Smooth muscle cell (in vitro differentiated cells): Measurements from ENCODE around the gene SH3BGRL2. TPM values are rescaled to one million over a fixed set of nuclear protein-coding genes. Genes with fewer than 3 reads are reported as not detected.

Source experiments
- DNase-seq: peaks from one replicate; lab custom pipeline; 2025; ENCODE audit not compliant: unreplicated experiment; lab: John Stamatoyannopoulos, UW
- H2AFZ ChIP-seq: fragments of 200-600 bp; sonication (generic); 2 replicates; pipeline ENCODE4 v1.6.0; 2016; ENCODE audit warnings: antibody characterized with exemption, low read depth, mild to moderate bottlenecking
- H3F3A ChIP-seq: fragments of 200-600 bp; sonication (generic); 2 replicates; pipeline ENCODE4 v1.6.0; 2017; ENCODE audit warnings: antibody characterized with exemption, low read depth
- H3K27ac ChIP-seq: fragments of 200-600 bp; sonication (generic); 2 replicates; pipeline ENCODE4 v1.5.1; 2016; ENCODE audit warnings: low read depth, mild to moderate bottlenecking
- H3K27me3 ChIP-seq: fragments of 200-600 bp; sonication (generic); 2 replicates; pipeline ENCODE4 v1.6.1; 2016; ENCODE audit warnings: low read depth, mild to moderate bottlenecking
- H3K36me3 ChIP-seq: fragments of 200-600 bp; sonication (generic); 2 replicates; pipeline ENCODE4 v1.5.1; 2016; ENCODE audit warnings: low read depth
- H3K4me1 ChIP-seq: fragments of 200-600 bp; sonication (generic); 2 replicates; pipeline ENCODE4 v1.5.1; 2016; ENCODE audit warnings: low read depth
- H3K4me2 ChIP-seq: fragments of 200-600 bp; sonication (generic); 2 replicates; pipeline ENCODE4 v1.6.0; 2016; ENCODE audit warnings: mild to moderate bottlenecking
- H3K4me3 ChIP-seq: fragments of 200-600 bp; sonication (generic); 2 replicates; pipeline ENCODE4 v1.5.1; 2016; ENCODE audit warnings: mild to moderate bottlenecking
- H3K79me2 ChIP-seq: fragments of 200-600 bp; sonication (generic); 2 replicates; pipeline ENCODE4 v1.6.0; 2016; ENCODE audit warnings: low read depth, mild to moderate bottlenecking
- H3K9ac ChIP-seq: fragments of 200-600 bp; sonication (generic); 2 replicates; pipeline ENCODE4 v1.6.0; 2016; ENCODE audit warnings: low read depth
- H3K9me3 ChIP-seq: fragments of 200-600 bp; sonication (generic); replicated peaks from 2 replicates; pipeline ENCODE4 v1.5.1; 2016; ENCODE audit warnings: low read depth
- H4K20me1 ChIP-seq: fragments of 200-600 bp; sonication (generic); 2 replicates; pipeline ENCODE4 v1.6.0; 2016; ENCODE audit warnings: low read depth
- WGBS: methylation state at CpG from one replicate; pipeline ENCODE4 v1.1.7; 2016; ENCODE audit warnings: low lambda C conversion rate; 5-methylcytosine and 5-hydroxymethylcytosine counted together
- polyA plus RNA-seq: library from polyadenylated mRNA; unstranded; fragments of >200 nt; fragmentation: Nextera tagmentation; extraction: Ambion mirVana; gene quantifications from 2 replicates; pipeline ENCODE4 v1.2.1, GENCODE V29; 2016
- total RNA-seq: library from RNA; depleted of rRNA; stranded (reverse); fragments of >200 nt; gene quantifications from 2 replicates; pipeline ENCODE4 v1.2.3, GENCODE V29; 2014
- TF ChIP-seq, protein P1 (sequence below): fragments of 200-600 bp; sonication (generic); IDR thresholded peaks from 2 replicates; pipeline ENCODE4 v1.5.1; 2017; ENCODE audit warnings: borderline replicate concordance, mild to moderate bottlenecking, antibody characterized with exemption; ENCODE audit not compliant: insufficient read depth, poor library complexity, severe bottlenecking

Gene SH3BGRL2
- total and polyA plus RNA-seq, 2 experiments from 2014 or later, result 4.5 to 15.1 TPM

DNA sequence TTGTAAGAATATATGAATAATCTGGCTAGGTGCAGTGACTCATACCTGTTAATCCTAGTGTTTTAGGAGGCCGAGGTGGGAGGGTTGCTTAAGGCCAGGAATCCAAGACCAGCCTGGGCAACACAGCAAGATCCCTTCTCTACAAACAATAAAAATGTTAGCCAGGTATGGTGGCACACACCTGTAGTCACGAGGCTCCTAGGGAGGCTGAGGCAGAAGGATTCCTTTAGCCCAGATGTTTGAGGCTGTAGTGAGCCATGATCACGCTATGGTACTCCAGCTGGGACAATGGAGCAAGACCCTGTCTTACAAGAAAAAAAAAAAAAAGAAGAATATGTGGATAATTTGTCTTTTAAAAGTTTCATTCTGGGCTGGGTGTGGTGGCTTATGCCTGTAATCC, 75.4 kb downstream of the SH3BGRL2 start:
- H3K36me3 ChIP-seq, result no peaks in the 10 kb centered on the region
- no peaks in the 10 kb centered on the region for H3K79me2 ChIP-seq
- DNase-seq, result no peak
- no peak overlapping the region for H3K9ac ChIP-seq
- no peaks in the 10 kb centered on the region for H4K20me1 ChIP-seq
- no peak overlapping the region for H3K4me3 ChIP-seq
- no peak overlapping the region for H3K4me2 ChIP-seq
- WGBS, result 92% methylated on average over 3 of the region's 3 CpGs
- H3K27ac ChIP-seq, result no peak overlapping the region
- TF ChIP-seq, protein P1, sequence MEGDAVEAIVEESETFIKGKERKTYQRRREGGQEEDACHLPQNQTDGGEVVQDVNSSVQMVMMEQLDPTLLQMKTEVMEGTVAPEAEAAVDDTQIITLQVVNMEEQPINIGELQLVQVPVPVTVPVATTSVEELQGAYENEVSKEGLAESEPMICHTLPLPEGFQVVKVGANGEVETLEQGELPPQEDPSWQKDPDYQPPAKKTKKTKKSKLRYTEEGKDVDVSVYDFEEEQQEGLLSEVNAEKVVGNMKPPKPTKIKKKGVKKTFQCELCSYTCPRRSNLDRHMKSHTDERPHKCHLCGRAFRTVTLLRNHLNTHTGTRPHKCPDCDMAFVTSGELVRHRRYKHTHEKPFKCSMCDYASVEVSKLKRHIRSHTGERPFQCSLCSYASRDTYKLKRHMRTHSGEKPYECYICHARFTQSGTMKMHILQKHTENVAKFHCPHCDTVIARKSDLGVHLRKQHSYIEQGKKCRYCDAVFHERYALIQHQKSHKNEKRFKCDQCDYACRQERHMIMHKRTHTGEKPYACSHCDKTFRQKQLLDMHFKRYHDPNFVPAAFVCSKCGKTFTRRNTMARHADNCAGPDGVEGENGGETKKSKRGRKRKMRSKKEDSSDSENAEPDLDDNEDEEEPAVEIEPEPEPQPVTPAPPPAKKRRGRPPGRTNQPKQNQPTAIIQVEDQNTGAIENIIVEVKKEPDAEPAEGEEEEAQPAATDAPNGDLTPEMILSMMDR, result no peak
- H2AFZ ChIP-seq, result no peak overlapping the region
- H3F3A ChIP-seq, result no peaks in the 10 kb centered on the region
- H3K4me1 ChIP-seq, result no peaks in the 10 kb centered on the region
- H3K9me3 ChIP-seq, result no peaks in the 10 kb centered on the region
- no peaks in the 10 kb centered on the region for H3K27me3 ChIP-seq

DNA sequence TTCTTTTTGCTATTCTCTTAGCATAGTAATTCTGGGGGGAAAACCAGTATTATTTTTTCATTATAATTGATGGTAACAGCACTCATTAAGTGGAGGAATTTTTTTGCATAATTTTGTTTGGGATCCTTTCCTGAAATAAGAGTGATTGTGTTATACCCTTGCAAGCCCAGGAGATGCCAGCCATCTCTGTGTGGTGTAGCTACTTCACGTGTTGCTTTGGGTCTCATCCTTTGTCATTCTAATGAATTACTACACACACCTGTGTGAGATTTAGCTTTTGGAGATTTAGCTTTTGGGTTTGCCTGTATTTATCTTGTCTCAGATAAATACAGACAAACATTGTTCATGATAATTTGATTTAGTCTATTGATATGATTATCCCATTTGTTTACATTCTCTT, 76.5 kb downstream of the SH3BGRL2 start:
- no peaks in the 10 kb centered on the region for H3K9me3 ChIP-seq
- no peaks in the 10 kb centered on the region for H3K4me1 ChIP-seq
- no peak overlapping the region for H3K27ac ChIP-seq
- no peak overlapping the region for H2AFZ ChIP-seq
- H3K4me2 ChIP-seq, result no peak overlapping the region
- H3K4me3 ChIP-seq, result no peak overlapping the region
- no peaks in the 10 kb centered on the region for H3K27me3 ChIP-seq
- no peak overlapping the region for H3K9ac ChIP-seq
- no peaks in the 10 kb centered on the region for H3F3A ChIP-seq
- TF ChIP-seq, protein P1, result no peak
- DNase-seq, result no peak
- no peaks in the 10 kb centered on the region for H3K79me2 ChIP-seq
- H4K20me1 ChIP-seq, result no peaks in the 10 kb centered on the region
- WGBS, result 75% methylated on average over 1 of the region's 1 CpG
- no peaks in the 10 kb centered on the region for H3K36me3 ChIP-seq

- H3K36me3 ChIP-seq, result no peaks in the 10 kb centered on the region
- no peaks in the 10 kb centered on the region for H3F3A ChIP-seq
- no peak for DNase-seq
- H3K4me1 ChIP-seq, result no peaks in the 10 kb centered on the region
- 90% methylated on average over 3 of the region's 3 CpGs for WGBS
- H3K79me2 ChIP-seq, result no peaks in the 10 kb centered on the region
- H3K27me3 ChIP-seq, result no peaks in the 10 kb centered on the region
- H3K27ac ChIP-seq, result no peak overlapping the region
- H4K20me1 ChIP-seq, result no peaks in the 10 kb centered on the region
- TF ChIP-seq, protein P1, result no peak
- H3K9ac ChIP-seq, result no peak overlapping the region
- H3K4me3 ChIP-seq, result no peak overlapping the region
- no peak overlapping the region for H3K4me2 ChIP-seq
- no peaks in the 10 kb centered on the region for H3K9me3 ChIP-seq
- no peak overlapping the region for H2AFZ ChIP-seq
These were observed 77.1 kb downstream of the SH3BGRL2 start for GRCh38 chr6:79708095-79708791.

- no peak overlapping the region for H3K9ac ChIP-seq
- no peak overlapping the region for H2AFZ ChIP-seq
- TF ChIP-seq, protein P1, result no peak
- no peaks in the 10 kb centered on the region for H3K9me3 ChIP-seq
- H3K36me3 ChIP-seq, result no peaks in the 10 kb centered on the region
- H3K27ac ChIP-seq, result no peak overlapping the region
- DNase-seq, result no peak
- WGBS, result 75% methylated on average over 3 of the region's 3 CpGs
- peaks cover 4% of the 10 kb centered on the region for H3K27me3 ChIP-seq
- H3F3A ChIP-seq, result no peaks in the 10 kb centered on the region
- H3K4me1 ChIP-seq, result no peaks in the 10 kb centered on the region
- no peak overlapping the region for H3K4me2 ChIP-seq
- no peak overlapping the region for H3K4me3 ChIP-seq
- H4K20me1 ChIP-seq, result no peaks in the 10 kb centered on the region
- no peaks in the 10 kb centered on the region for H3K79me2 ChIP-seq
These were observed 79.0 kb downstream of the SH3BGRL2 start for GRCh38 chr6:79710127-79710526.
